Neural progenitor cell (in vitro differentiated cells): ENCODE measurements around the gene LINGO1.

Experiments
- CTCF ChIP-seq: fragments of 200-600 bp; sonication (generic); IDR thresholded peaks from 2 replicates; pipeline ENCODE4 v1.5.1; 2017; ENCODE audit warnings: antibody characterized with exemption, mild to moderate bottlenecking
- EZH2 ChIP-seq: fragments of 200-600 bp; sonication (generic); IDR thresholded peaks from 2 replicates; pipeline ENCODE4 v1.6.1; 2017; ENCODE audit warnings: antibody characterized with exemption, mild to moderate bottlenecking, moderate library complexity
- EZH2phosphoT487 ChIP-seq: fragments of 200-600 bp; sonication (generic); IDR thresholded peaks from 2 replicates; pipeline ENCODE4 v1.6.1; 2017; ENCODE audit warnings: antibody characterized with exemption

GRCh38 chr15:77633913-77634265 lies 1.2 kb upstream of the LINGO1 start:
- no peak for TF ChIP-seq CTCF
- TF ChIP-seq EZH2, result no peak
- peak; percentile 33 for TF ChIP-seq EZH2phosphoT487
